HepG2 (cell line): ENCODE data around the gene AK2. TPM values are rescaled to one million over a fixed set of nuclear protein-coding genes. Genes with fewer than 3 reads are reported as not detected.
"Not testable (repeated sequence)": the region's sequence is repeated elsewhere in the genome, so short reads cannot be mapped to it uniquely, and the experiment has no call there.

Experiments used
- ATAC-seq: fragments of 200-7000 bp; cut with Tn5 transposase; 3 replicates; pipeline ENCODE4 v1.9.1; 2020; ENCODE audit warnings: mild to moderate bottlenecking, moderate library complexity
- BruUV-seq: library from RNA; stranded (reverse); fragments of 400-500 nt; replicated peaks from 2 replicates; lab custom pipeline; 2021; lab: Mats Ljungman, UMichigan
- CTCF ChIA-PET: fragments of 300-600 bp; formaldehyde crosslinking; extraction: SDS; loops from one replicate; lab custom pipeline; 2021; ENCODE audit warnings: low total read pairs, inconsistent platforms, low intra/inter-chr PET ratio; lab: Yijun Ruan, JAX
- POLR2A ChIA-PET: fragments of 350-600 bp; sonication (Branson Sonifier 250); formaldehyde crosslinking; loops from one replicate; lab custom pipeline; 2020; ENCODE audit warnings: antibody characterized with exemption, inconsistent platforms; lab: Yijun Ruan, JAX
- DNase-seq: peaks from one replicate; pipeline ENCODE4 v3.0.0-alpha.2; 2015; ENCODE audit warnings: low spot score
- FAIRE-seq: peaks from 3 replicates; lab custom pipeline; 2011; peaks lifted over from hg19 to GRCh38; lab: Jason Lieb, UNC
- H2AFZ ChIP-seq: one replicate; pipeline ENCODE4 v1.6.1; 2011; ENCODE audit warnings: low read length, inconsistent platforms
- H3K27ac ChIP-seq: fragments of 300-600 bp; 3 replicates; pipeline ENCODE4 v1.8.0; 2011; ENCODE audit warnings: mixed run types, mild to moderate bottlenecking, mixed read lengths, low read length, inconsistent platforms; ENCODE audit not compliant: insufficient read depth; ENCODE audit errors: extremely low read length
- H3K27me3 ChIP-seq, 2 experiments: fragments of 200-600 bp in 1 of 2; 2 replicates in 1 of 2; 3 replicates in 1 of 2; pipeline versions ENCODE4 v1.6.0 to v1.8.0; 2011; ENCODE audit warnings: low read length in 2 of 2, mild to moderate bottlenecking in 2 of 2, moderate library complexity in 2 of 2, inconsistent platforms in 1 of 2; ENCODE audit not compliant: insufficient read depth in 2 of 2, control insufficient read depth in 1 of 2
- H3K36me3 ChIP-seq, 2 experiments: fragments of 200-600 bp in 1 of 2; replicated peaks in 1 of 2; 2 replicates in 1 of 2; 3 replicates in 1 of 2; pipeline versions ENCODE4 v1.5.1 to v1.8.0; 2011; ENCODE audit warnings: low read length in 2 of 2, inconsistent platforms in 1 of 2; ENCODE audit not compliant: insufficient read depth in 2 of 2, control insufficient read depth in 1 of 2
- H3K4me1 ChIP-seq: 2 replicates; pipeline ENCODE4 v1.5.1; 2012; ENCODE audit warnings: low read length, inconsistent platforms; ENCODE audit not compliant: insufficient read depth
- H3K4me2 ChIP-seq: 2 replicates; pipeline ENCODE4 v1.6.0; 2011; ENCODE audit warnings: low read depth, low read length, inconsistent platforms
- H3K4me3 ChIP-seq, 3 experiments: fragments of 200-600 bp in 1 of 3; sonication (generic), shearing (Covaris generic) in 1 of 3; replicated peaks in 1 of 3; 2 replicates each; pipeline ENCODE4 v1.5.1; 2011 to 2016; ENCODE audit warnings: low read length in 3 of 3, inconsistent platforms in 2 of 3, low read depth in 2 of 3, mild to moderate bottlenecking in 2 of 3, control low read depth in 1 of 3, mixed read lengths in 1 of 3; ENCODE audit not compliant: insufficient read depth in 1 of 3
- H3K79me2 ChIP-seq: one replicate; pipeline ENCODE4 v1.6.1; 2011; ENCODE audit warnings: low read length, inconsistent platforms; ENCODE audit not compliant: insufficient read depth
- H3K9ac ChIP-seq: 2 replicates; pipeline ENCODE4 v1.6.0; 2011; ENCODE audit warnings: mild to moderate bottlenecking, low read depth, low read length, inconsistent platforms; ENCODE audit not compliant: insufficient read depth
- H3K9me3 ChIP-seq: 2 replicates; pipeline ENCODE4 v1.5.1; 2012; ENCODE audit warnings: mild to moderate bottlenecking, low read length
- H4K20me1 ChIP-seq: 2 replicates; pipeline ENCODE4 v1.6.0; 2011; ENCODE audit warnings: inconsistent platforms, mild to moderate bottlenecking, low read length, moderate library complexity; ENCODE audit not compliant: insufficient read depth
- MEIS2 ChIP-seq: sonication (generic); formaldehyde crosslinking; IDR thresholded peaks from 2 replicates; pipeline ENCODE4 v1.9.0; 2021; ENCODE audit warnings: mild to moderate bottlenecking, missing genetic modification reagents
- RARA ChIP-seq: IDR thresholded peaks from 2 replicates; pipeline ENCODE4 v1.6.1; 2016; ENCODE audit warnings: missing genetic modification reagents, missing compliant biosample characterization
- THAP8 ChIP-seq: sonication (generic); formaldehyde crosslinking; IDR thresholded peaks from 2 replicates; pipeline ENCODE4 v1.5.1; 2020; ENCODE audit warnings: missing genetic modification reagents, mild to moderate bottlenecking, borderline replicate concordance
- ZNF770 ChIP-seq: sonication (generic); formaldehyde crosslinking; IDR thresholded peaks from 2 replicates; pipeline ENCODE4 v1.5.0; 2020; ENCODE audit warnings: mild to moderate bottlenecking, missing genetic modification reagents
- WGBS: methylation state at CpG from one replicate; pipeline ENCODE4 v1.1.6; 2017; ENCODE audit warnings: low lambda C conversion rate; 5-methylcytosine and 5-hydroxymethylcytosine counted together
- in situ Hi-C: cut with HindIII; loops from 2 replicates; pipeline ENCODE4 v1.10.0; 2017; ENCODE audit warnings: low pct_unique_long_range_greater_than_20kb; ENCODE audit not compliant: extremely low pct_ligation_motif_present
- intact Hi-C: fragments of 100-400 bp; cut with micrococcal nuclease; formaldehyde crosslinking; loops from one replicate; pipeline ENCODE4 v1.10.0; 2022; ENCODE audit not compliant: unreplicated experiment
- polyA plus RNA-seq, 8 experiments: library from polyadenylated mRNA; depleted of rRNA in 3 of 8; stranded (reverse) in 7 of 8; unstranded in 1 of 8; fragments of >200 nt; fragmentation: Illumina TruSeq in 4 of 8; extraction: Trizol in 4 of 8; gene quantifications; 2 replicates each; pipeline versions ENCODE4 v1.2.1 to v1.2.3, GENCODE V29; 2011 to 2016; ENCODE audit warnings: low read depth in 4 of 8, missing spikeins in 1 of 8, mixed read lengths in 1 of 8; ENCODE audit not compliant: insufficient read depth in 1 of 8
- total RNA-seq, 5 experiments: library from RNA; depleted of rRNA; stranded (reverse); fragments of >200 nt; fragmentation: Illumina TruSeq; extraction: Trizol; gene quantifications; 2 replicates each; pipeline ENCODE4 v1.2.3, GENCODE V29; 2016; ENCODE audit warnings: low read depth in 1 of 5

AK2 gene
- total and polyA plus RNA-seq, 2 of the 13 experiments (the other 11 are each of a cell fraction or from before 2014, with no cell fraction given) = 170 to 188 TPM

- H3K4me3 ChIP-seq, BruUV-seq, in situ Hi-C loops, H3K9ac ChIP-seq, ATAC-seq, CTCF ChIA-PET, H3K27ac ChIP-seq, H3K79me2 ChIP-seq, H4K20me1 ChIP-seq, DNase-seq, H2AFZ ChIP-seq, H3K27me3 ChIP-seq, H3K9me3 ChIP-seq, H3K4me2 ChIP-seq, H3K36me3 ChIP-seq, intact Hi-C loops, FAIRE-seq: not testable (repeated sequence)
- H3K4me1 ChIP-seq = peaks cover 23% of the 10 kb centered on the region
- WGBS = 93% methylated on average over 8 of the region's 8 CpGs
- POLR2A ChIA-PET = interaction anchor here (0.8 kb wide), 1 partner anchor 13 kb away, joined by 3 read pairs; no protein-coding TSS in a partner anchor
- TF ChIP-seq ZNF770 (CRISPR knock-in tag) = 0 out of 2 replicates have a peak, but pooled peaks have one; percentile 52
These were observed 43.4 kb downstream of the AK2 start for GRCh38 chr1:32993324-32993636.

- ChIA-PET POLR2A (interaction anchor here (0.8 to 1.2 kb wide), 4 partner anchors 14 to 135 kb away, joined by 3 read pairs; no protein-coding TSS in a partner anchor), CTCF (no interaction called here)
- FAIRE-seq (no peak), ATAC-seq (peak; percentile 80), DNase-seq (peak; percentile 26)
- Histone ChIP-seq H3K27me3 (no peaks in the 10 kb centered on the region), H3K4me2 (no peak overlapping the region), H2AFZ (no peak overlapping the region), H3K36me3 (no peaks in the 10 kb centered on the region), H3K9ac (no peak overlapping the region), H3K27ac (no peak overlapping the region), H3K9me3 (no peaks in the 10 kb centered on the region), H4K20me1 (no peaks in the 10 kb centered on the region), H3K4me3 (no peak overlapping the region), H3K4me1 (peaks cover 17% of the 10 kb centered on the region), H3K79me2 (no peaks in the 10 kb centered on the region)
- in situ Hi-C loops (no loop called here), intact Hi-C loops (no loop called here)
- no peak for TF ChIP-seq MEIS2 (CRISPR knock-in tag)
- TF ChIP-seq RARA (CRISPR knock-in tag) = peak; percentile 53; the same call in 1 of the 2 replicates
- no peak for TF ChIP-seq THAP8 (CRISPR knock-in tag)
- BruUV-seq = no TSS peak
- WGBS = 37% methylated on average over 4 of the region's 7 CpGs
These were observed 44.0 kb downstream of the AK2 start for GRCh38 chr1:32992489-32993323.
